ENCODE data around the gene PDE8B. TPM values are rescaled to one million over a fixed set of nuclear protein-coding genes. Genes with fewer than 3 reads are reported as not detected.

The PDE8B gene
- total RNA-seq, 1 experiment from 2014 or later = 0.86 TPM

GRCh38 chr5:77310494-77311213 is 100.2 kb downstream of the PDE8B start:
- no peak overlapping the region for H3K4me3 ChIP-seq (ENCODE audit: low read depth, low read length)
- DNase-seq = no peak
- H3K36me3 ChIP-seq (ENCODE audit: control insufficient read depth, insufficient read depth, low read length) = no peaks in the 10 kb centered on the region
- peaks cover 15% of the 10 kb centered on the region for H3K4me1 Mint-ChIP-seq (ENCODE audit: low read depth, unreplicated experiment)
- H3K36me3 Mint-ChIP-seq (ENCODE audit: insufficient read depth, unreplicated experiment) = no peaks in the 10 kb centered on the region
- BruUV-seq (replicated peaks) = no TSS peak
- TF ChIP-seq CTCF (IDR thresholded peaks at IDR 0.05; ENCODE audit: insufficient read depth in 1 of 2, low read depth in 1 of 2, low read length in 1 of 2, severe bottlenecking in 1 of 2, unreplicated experiment in 1 of 2) = no peak
- no peaks in the 10 kb centered on the region for H3K9me3 ChIP-seq
- ChIA-PET CTCF (no interaction called here), POLR2A (no interaction called here)
- H3K27ac Mint-ChIP-seq (ENCODE audit: unreplicated experiment) = no peak overlapping the region
- intact Hi-C loops (cut with micrococcal nuclease; ENCODE audit: unreplicated experiment) = no loop called here
- H3K27me3 ChIP-seq (replicated peaks; ENCODE audit: control insufficient read depth, insufficient read depth, low read length) = no peaks in the 10 kb centered on the region
- no peak overlapping the region for H3K4me3 Mint-ChIP-seq (ENCODE audit: unreplicated experiment)
- peaks cover 3% of the 10 kb centered on the region; the same call in 1 of the 2 replicates for H3K4me1 ChIP-seq
- H3K27me3 Mint-ChIP-seq (ENCODE audit: insufficient read depth, unreplicated experiment) = no peaks in the 10 kb centered on the region
- no peaks in the 10 kb centered on the region for H3K9me3 Mint-ChIP-seq (ENCODE audit: unreplicated experiment)

- Mint-ChIP-seq H3K4me1 (ENCODE audit: low read depth, unreplicated experiment) (peaks cover 15% of the 10 kb centered on the region), H3K27ac (ENCODE audit: unreplicated experiment) (no peak overlapping the region), H3K36me3 (ENCODE audit: insufficient read depth, unreplicated experiment) (no peaks in the 10 kb centered on the region), H3K27me3 (ENCODE audit: insufficient read depth, unreplicated experiment) (no peaks in the 10 kb centered on the region), H3K9me3 (ENCODE audit: unreplicated experiment) (no peaks in the 10 kb centered on the region), H3K4me3 (ENCODE audit: unreplicated experiment) (no peak overlapping the region)
- BruUV-seq (replicated peaks) = no TSS peak
- no peak overlapping the region for H3K4me3 ChIP-seq (ENCODE audit: low read depth, low read length)
- no peak for DNase-seq
- TF ChIP-seq CTCF (IDR thresholded peaks at IDR 0.05; ENCODE audit: insufficient read depth in 1 of 2, low read depth in 1 of 2, low read length in 1 of 2, severe bottlenecking in 1 of 2, unreplicated experiment in 1 of 2) = no peak
- H3K4me1 ChIP-seq = peaks cover 3% of the 10 kb centered on the region; the same call in 1 of the 2 replicates
- no peaks in the 10 kb centered on the region for H3K36me3 ChIP-seq (ENCODE audit: control insufficient read depth, insufficient read depth, low read length)
- H3K9me3 ChIP-seq = no peaks in the 10 kb centered on the region
- intact Hi-C loops (cut with micrococcal nuclease; ENCODE audit: unreplicated experiment) = no loop called here
- ChIA-PET CTCF (no interaction called here), POLR2A (no interaction called here)
- H3K27me3 ChIP-seq (replicated peaks; ENCODE audit: control insufficient read depth, insufficient read depth, low read length) = no peaks in the 10 kb centered on the region
Measured at GRCh38 chr5:77311214-77311571, 100.7 kb downstream of the PDE8B start.

- intact Hi-C loops (cut with micrococcal nuclease; ENCODE audit: unreplicated experiment) = no loop called here
- Histone ChIP-seq H3K9me3 (no peaks in the 10 kb centered on the region), H3K4me3 (ENCODE audit: low read depth, low read length) (no peak overlapping the region), H3K36me3 (ENCODE audit: control insufficient read depth, insufficient read depth, low read length) (no peaks in the 10 kb centered on the region), H3K27me3 (replicated peaks; ENCODE audit: control insufficient read depth, insufficient read depth, low read length) (no peaks in the 10 kb centered on the region), H3K4me1 (peaks cover 3% of the 10 kb centered on the region; the same call in 1 of the 2 replicates)
- no peak for DNase-seq
- H3K4me1 Mint-ChIP-seq (ENCODE audit: low read depth, unreplicated experiment) = peaks cover 7% of the 10 kb centered on the region
- BruUV-seq (replicated peaks) = no TSS peak
- no peak overlapping the region for H3K4me3 Mint-ChIP-seq (ENCODE audit: unreplicated experiment)
- no peak overlapping the region for H3K27ac Mint-ChIP-seq (ENCODE audit: unreplicated experiment)
- no peak for TF ChIP-seq CTCF (IDR thresholded peaks at IDR 0.05; ENCODE audit: insufficient read depth in 1 of 2, low read depth in 1 of 2, low read length in 1 of 2, severe bottlenecking in 1 of 2, unreplicated experiment in 1 of 2)
- H3K36me3 Mint-ChIP-seq (ENCODE audit: insufficient read depth, unreplicated experiment) = no peaks in the 10 kb centered on the region
- ChIA-PET POLR2A (interaction anchor here (0.5 kb wide), 1 partner anchor 51 kb away, joined by 3 read pairs; no protein-coding TSS in a partner anchor), CTCF (no interaction called here)
- no peaks in the 10 kb centered on the region for H3K27me3 Mint-ChIP-seq (ENCODE audit: insufficient read depth, unreplicated experiment)
- no peaks in the 10 kb centered on the region for H3K9me3 Mint-ChIP-seq (ENCODE audit: unreplicated experiment)
Measured at GRCh38 chr5:77312413-77312812, 101.9 kb downstream of the PDE8B start.

Data from Caco-2 (cell line).